ENCODE measurements around the gene C10orf90.

Gene C10orf90

DNA sequence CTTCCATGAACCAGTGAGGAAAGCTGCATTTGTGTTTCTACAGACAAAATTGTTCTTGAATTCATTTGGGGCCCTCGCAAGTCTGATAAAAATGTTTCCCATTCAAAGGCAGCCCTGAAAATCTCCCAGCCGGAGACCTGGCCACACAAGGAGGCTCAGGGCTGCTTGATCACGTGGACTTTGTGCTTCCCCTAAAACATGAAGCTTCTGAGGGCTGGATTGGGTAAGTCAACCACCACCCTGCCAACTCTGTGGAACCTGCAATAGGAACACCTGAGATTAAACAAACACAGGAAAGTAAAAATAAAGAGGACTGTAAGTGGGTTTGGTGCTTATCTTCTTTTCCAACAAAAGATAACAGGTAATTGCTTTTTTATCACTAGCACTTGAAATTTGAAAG is 133.8 kb downstream of the C10orf90 start:
- no peak for DNase-seq

DNA sequence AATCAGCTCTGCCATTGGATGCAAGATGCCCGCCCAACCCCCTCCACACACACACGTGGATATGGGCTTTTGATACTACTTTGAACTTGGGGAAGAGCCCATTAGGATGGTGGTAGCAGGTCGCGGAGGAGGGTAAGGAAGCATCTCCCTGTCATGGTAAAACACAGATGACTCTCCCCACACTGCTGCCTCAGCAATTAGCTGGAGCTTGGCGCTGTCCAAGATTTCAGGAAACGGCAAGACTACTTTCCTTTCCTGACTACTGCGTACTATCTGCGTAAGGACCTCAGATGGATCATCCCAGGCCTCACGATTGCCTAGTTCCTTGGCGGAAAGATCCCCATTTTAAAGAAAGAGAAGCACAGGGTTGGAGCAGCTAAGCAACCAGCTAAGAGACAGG is 134.3 kb downstream of the C10orf90 start:
- no peak for DNase-seq

DNA sequence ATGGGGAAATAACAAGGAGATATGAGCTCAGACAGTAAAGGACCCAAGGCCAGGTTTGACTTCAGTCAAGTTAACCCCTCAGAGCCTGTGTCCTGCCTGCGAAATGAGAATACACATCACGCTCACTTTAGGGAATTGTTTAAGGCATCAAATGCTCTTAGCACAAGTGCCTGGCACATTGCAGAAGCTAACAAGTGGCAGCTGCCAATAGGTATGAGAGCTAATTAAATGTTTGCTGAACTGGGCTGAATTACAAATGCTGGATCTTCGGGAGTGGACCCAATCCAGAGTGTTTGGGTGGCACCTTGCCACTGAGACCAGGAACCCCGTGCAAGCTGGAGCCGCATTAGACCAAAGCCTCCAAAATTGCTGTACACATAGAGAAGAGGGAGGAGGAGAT is 136.8 kb downstream of the C10orf90 start:
- DNase-seq: no peak

DNA sequence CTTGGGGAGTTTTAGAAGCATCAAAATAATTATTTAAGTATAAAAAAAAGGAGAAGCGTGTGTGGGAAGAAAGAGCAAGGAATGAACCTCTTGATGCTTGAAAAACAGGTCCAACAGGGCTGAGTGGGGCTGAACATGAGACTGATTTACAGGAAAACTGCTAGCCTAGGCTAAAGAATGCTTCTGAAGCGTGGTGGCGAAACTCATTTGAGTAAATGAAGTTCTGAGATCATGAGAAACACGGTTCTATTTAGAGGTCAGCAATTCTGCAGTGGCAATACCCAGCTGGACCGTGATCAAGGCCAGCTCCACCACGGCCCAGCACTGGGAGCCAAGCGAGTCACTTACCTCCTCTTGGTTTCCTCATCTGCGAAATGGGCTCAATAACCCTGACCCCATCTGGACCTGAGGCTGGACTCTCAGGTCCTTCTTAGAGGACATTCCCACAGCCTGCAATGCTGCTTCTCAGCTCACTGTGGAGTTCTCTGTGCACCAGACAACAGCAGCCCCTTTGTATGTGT is 142.1 kb downstream of the C10orf90 start:
- no peak for DNase-seq

DNA sequence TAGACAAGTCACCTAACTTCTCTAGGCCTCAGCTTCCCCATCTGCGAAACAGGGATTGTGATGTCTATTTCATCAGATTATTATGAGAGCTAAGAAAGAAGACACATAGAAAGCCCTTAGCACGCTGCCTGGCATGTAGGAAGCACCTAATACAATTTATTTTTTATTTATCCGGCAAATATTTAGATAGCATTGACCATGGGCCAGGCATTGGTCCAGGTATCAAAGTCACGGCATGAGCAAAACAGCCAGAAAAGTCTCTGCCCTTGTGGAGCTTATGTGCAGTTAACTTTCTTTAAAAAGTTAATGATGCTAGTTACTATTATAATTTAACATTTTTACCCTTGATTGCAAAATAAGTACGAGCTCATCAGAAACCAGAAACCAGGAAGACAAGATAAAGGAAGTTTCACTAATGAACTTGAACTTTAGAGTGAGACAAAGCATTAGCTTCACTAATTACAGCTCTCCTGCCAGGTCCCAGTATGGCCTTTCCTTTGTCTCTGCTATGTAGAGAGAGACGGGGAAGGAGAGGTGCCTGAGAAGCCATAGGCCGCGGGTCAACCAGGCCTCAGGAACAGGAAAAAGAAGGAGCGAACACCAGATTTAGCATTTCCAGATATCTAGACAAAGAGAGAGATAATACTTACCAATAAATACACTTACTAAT is 142.7 kb downstream of the C10orf90 start:
- DNase-seq: no peak

DNA sequence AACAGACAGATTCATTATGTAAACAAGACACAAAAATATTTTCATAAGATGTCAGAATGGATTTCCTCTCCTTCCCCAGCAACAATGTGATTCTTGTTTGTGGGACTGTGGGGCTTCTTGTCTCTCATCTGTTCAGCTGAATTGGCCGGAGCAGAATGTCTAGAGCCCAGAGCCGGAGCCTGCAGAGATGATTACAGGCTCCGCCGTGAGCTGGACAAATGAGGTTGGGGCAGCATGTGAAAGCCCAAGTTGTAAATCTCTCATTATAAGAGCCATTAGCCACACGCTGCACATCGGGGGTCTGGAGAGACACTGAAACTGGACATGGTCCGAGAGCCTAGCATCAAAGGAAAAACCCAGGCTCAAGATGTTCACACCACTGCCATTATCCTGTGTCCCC is 145.2 kb downstream of the C10orf90 start:
- DNase-seq: no peak

DNA sequence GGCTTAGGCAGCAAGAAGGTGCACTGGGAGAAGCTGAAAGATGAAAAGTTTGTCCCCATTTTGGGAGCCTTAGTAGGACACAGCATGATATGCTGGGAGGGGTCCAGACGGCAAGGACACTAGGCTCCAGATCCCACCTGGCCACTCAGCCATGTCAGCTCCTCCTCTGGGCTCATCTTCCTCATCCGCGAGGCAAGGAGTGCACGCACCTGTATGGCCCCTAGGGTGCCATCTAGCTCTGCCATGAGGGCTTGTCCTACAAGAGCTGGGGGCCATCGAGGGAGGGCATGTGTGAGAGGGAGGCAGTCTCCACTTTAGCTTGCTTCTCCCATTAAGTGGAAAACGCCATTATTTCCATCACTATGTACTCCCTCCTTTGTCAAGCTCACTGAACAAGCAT is 146.0 kb downstream of the C10orf90 start:
- DNase-seq: no peak

DNA sequence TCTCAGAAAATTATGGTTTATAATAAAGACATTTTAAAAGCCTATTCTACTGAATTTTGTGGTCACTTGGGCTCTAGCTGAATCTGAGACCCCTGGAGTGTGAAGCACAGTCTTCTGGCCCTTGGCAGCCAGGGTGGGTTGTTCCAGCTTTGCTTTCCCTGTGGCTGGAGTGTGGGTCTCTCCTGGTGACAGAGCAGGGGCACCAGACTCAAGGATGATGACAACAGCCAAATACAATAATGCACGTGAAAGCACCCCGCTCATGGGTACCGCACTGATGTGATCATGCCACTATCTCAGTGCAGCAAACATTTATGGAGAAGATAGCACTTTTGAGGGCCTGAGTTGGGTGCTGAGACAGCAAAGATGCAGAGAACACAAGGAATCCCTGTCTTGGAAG is 147.4 kb downstream of the C10orf90 start:
- no peak for DNase-seq

DNA sequence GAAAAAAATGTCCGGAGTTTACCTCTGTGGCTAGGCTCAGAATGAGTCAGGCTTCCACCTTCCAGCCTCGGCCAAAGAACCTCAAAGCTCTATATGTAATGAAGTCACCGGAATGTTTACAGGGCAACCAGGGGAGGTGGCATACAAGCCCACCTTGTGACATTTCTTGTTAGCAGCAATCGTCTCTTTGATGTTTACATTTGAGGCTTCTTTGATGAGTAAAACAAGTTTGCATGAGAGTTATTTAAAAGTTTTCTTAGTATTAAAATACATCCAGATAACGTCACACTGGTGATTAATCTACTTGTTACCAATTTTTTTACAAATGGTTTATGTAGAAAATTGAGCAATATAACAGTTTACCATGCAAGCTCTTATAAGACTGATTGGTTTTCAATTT is 149.1 kb downstream of the C10orf90 start:
- no peak for DNase-seq

DNA sequence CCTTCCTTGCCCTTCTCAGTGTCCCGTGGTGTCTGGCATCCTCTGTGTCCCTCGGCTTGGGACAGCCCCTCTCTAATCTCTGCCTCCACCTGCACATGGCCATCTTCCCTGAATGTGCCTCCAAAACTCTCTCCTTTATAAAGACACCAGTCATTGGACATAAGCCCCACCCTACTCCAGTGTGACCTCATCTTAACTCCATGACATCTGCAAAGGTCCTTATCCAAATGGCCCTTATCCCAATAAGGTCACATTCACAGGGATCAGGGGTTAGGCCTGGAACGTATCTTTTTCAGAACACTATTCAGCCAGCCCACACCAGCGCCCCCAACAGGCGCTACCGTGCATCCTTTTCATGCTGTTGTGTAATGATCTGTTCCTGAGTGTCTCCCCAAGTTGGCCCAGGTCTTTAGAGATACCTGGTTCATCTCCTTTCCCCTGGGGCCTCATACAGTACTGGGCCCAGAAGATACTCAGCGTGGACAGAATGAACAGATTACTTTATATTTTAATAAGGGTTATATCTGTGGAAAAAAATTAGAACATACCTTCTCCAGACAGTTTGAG is 149.7 kb downstream of the C10orf90 start:
- no peak for DNase-seq

DNA sequence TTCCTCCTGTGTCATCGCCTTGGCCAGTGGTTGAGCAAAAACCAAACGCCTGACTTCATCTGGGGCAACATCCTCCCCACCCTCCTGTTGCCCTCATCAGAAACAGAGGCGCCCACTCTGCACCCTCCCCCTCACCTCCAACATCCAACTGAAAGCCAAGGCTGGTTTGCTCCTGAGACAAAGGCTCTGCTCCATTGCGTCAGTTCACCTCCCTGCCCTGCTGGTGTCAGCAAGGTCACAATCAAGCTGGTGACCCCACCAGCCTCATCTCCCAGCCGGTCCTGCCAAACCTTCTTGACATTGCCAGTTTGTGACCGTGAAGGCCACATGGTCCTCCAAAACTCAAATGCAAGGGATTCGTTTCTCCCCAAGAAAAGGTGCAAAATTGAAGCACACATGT is 150.5 kb downstream of the C10orf90 start:
- no peak for DNase-seq

DNA sequence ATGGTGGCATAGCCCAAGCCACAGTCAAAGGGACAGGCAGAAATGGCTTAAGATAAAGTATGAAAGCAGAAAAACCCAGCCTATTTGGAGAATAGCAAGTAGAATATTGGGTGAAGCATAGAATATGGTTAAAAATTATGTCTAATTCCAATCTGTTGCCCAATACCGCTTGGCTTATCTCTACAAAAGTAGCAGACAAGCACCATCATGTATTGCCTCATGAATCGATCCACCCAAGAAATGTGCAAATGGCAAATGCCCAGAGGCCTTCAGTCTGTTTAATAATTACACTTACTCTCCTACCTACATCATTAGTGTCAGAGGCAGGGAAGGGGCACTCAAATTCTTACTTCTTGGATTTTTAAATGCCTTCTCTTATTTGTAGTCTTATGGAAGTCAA is 151.3 kb downstream of the C10orf90 start:
- no peak for DNase-seq

DNA sequence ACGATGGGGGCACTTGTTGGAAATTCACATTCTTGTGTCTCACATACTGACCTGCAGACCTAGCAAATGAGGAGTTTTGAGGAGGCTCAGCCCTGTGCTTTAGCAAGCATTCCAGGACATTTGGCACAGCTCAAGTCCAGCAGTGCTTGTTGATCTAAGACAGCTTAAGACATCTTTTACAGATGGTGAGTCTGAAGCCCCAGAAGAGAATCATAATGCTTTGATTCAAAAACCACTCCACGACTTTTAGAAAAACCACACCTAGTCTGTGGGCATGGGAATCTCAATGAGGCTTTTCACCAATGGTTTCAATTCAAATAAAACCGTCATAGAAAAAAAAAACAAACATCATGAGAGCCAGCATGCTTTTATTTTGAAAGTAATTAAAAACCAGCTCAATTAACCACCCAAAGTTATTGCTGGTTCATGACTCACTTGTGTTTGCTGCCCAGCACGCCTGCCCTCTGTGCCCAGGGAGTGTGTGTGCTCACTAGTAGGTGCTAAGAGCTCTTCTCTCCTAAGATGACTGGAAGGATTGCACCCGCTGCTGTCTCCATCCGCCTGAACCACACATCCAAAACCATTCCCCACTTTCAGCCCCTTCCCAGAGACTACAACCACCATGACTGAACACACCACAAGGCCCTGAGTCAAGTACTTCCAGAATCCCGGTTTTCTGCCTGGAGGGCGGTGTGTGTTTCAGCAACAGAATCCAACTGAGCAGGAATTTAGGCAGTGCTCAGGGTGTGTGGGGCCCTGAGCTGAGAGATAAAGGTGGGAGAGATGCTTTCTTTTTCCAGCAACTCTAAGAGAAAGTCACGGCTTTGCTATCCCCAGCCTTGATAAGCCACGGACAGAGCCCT is 152.0 kb downstream of the C10orf90 start:
- DNase-seq: no peak

DNA sequence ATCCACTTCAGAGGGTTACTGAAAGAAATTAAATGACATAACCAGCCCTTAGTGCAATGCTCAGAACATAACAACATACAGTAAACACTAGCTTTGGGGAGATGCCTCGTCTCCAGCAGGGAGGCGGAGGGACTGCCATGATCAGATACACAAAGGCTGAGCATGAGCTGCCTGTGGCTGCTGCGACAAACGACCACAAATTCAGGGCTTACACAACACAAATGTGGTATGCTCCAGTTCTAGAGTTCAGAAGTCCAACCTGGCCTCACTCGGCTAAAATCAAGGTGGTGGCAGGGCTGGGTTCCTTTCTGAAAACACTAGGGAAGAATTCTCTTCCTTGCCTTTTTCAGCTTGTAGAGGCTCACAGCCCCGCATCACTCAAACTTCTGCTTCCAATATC is 154.0 kb downstream of the C10orf90 start:
- no peak for DNase-seq

DNA sequence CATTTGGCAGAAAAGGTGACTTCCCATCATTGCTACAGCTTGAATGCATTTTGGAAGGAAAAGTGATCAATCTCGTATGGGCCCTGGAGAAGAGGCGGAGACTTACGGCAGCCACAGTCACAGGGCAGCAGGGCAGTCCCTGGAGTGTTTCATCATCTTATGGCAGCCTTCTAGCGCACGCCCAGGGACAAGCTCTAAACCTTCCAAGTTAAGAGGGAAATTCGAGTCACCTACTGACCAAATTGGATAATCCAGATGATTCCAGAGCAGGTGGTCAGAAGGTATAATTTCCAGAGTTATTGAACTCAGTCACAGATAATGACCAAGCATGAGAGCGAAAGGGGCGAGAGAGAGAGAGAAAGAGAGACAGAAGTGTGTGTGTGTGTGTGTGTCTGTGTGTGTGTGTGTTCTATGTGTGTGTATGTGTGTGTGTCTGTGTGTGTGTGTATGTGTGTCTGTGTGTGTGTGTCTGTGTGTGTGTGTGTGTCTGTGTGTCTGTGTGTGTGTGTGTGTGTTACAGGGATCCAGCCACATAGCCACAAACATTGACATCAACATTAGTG is 158.5 kb downstream of the C10orf90 start:
- DNase-seq: no peak

DNA sequence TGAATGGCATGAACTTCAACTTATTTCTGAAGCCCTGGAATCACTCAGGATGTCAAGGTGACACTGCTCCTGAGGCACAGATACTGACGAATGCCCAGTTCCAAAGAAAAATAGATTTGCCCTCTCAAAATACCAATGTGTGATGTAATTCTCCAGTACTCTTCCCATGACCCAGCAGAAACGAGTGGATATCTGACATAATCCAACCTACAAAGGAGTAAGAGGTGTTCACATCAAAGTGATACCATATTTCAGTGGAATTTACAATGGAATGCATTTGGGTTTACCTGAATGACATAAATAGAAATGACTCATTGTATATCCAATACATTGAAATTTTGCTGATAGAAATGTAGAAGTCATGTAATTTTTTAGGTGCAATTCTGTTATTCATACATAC is 161.3 kb downstream of the C10orf90 start:
- DNase-seq: no peak

DNA sequence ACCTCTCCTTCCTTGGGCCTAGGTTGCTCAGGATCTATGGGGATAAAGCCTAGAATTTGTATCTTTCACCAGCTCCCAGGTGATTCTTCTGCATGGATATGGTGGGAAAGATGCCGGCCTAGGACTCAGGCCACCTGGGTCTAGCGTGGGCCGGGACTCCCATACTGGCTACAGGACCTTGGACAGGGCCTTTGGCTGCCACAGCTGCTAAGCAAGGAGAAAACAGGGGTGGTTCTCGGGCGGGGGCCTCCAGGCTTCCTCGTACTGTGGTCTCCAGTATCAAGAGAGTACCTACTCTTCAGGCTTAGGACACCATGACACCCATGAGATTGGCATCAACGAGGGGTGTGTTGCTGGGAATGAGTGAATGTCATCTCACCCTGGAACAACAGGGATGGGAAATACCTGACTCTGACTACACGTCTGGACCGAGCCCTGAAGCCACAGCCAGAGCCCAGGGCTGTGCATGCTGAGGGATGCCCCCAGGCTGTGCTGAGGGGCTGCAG is 161.9 kb downstream of the C10orf90 start:
- no peak for DNase-seq

DNA sequence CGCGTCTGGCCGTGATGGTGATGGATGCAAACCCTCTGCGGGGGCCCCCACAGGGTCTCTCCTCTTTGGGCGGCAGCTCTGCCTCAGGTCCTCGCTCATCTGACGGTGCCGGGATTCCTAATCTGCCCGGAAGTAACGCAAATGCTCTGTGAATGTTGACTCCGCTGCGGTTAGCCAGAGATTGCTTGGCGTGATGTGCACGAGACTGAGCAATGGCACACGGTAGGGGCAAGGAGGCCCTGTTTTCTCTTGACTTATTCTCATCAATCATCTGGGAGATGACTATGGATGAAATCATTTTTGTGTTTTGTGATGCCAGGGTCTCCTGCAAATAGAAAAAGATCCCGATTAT is 165.8 kb downstream of the C10orf90 start:
- DNase-seq: no peak

DNA sequence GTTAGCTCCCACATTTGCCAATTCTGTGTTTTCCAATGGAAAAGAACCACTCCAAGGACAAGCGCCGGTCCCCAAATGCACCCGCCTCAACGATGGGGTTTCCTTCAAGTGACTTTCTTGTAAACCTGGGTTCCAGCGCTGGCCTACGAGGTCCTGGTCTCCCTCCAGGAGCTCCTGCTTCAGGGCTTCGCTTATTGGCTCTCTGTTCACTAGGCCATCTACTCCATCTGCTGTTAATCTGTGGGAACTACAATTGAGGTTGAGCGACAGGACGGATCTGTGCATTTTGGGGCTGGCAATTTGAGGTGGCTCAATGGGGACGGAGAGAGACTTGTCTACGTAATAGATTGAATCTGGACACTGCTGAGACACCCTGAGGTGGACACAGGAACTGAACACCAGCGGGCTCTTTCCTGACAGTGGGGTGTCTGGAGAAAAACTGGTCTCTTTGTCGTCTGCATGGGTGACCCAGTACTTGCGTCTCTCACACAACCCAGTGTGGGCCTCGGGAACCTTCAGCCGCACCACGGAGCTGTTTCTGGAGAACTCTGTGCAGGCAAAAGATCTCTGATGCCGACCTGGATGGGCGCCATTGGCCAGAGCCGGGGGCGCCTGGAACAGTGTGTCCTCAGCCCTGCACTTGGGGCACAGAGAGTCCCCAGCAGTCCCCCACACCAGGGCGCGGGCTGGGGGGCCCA is 166.3 kb downstream of the C10orf90 start:
- DNase-seq: no peak

DNA sequence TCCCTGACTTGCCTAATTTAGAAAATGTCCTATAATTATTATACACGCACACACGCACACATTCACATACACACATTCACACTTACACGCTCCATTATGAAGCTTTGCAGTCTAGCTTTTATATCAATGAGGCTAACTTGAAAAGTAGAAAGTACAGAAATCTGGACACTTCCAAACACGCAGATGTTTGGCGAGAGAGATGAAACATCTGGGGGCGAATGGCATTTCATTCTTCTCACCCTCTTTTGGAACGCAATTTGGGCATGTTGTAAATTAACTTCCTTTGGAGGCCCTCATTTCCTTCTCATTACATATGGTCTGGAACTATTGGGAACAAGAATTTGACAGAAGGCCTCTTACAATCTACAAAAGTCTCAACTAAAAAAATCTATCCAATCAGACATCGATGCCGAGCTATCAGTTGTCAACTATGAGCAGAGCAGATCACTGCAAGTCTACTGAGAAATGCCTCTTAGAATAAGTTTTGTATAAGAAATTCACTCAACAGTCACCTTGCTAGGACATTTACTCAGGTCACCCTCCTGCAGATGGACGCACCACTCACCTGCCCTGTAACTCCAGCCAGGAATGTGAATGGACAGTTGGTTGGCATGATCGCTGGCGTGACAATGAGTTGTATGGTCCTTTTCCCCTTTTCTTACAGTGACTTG is 167.0 kb downstream of the C10orf90 start:
- no peak for DNase-seq

DNA sequence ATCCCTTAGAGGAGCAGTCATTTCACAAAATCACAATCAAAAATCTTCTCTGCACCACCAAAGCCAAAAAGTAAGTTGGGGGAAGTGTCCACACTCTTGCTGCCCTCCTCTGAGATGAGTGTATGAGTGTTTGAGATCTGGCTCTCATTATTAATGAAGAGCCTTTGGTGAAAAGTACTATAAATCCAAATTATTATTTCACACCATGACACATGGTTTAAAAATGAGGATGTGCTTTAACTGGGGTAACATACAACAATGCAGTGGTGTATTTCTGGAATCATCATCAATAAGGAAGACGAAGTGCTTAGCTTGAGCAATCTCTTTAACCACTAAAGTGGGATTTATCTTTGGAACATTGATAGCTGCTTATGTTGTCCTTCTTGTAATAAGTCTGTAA is 168.1 kb downstream of the C10orf90 start:
- DNase-seq: no peak

DNA sequence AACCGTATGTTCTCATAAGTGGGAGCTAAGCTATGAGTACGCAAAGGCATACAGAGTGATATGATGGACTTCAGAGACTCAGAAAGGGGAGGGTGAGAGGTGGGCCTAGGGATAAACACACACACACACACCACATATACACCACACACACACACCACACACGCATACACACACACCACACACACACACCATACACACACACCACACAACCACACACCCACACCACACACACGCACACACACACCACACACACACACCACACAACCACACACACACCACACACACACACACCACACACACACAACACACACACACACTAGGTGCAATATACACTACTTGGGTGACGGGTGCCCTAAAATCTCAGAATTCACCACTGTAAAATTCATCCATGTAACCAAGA is 168.7 kb downstream of the C10orf90 start:
- DNase-seq: no peak
